ENCODE results near the gene CPA2. TPM values are rescaled to one million over a fixed set of nuclear protein-coding genes. Genes with fewer than 3 reads are reported as not detected.

CPA2 gene
- polyA plus RNA-seq, 2 of the 4 experiments (the other 2 are of a cell fraction), result not detected

GRCh38 chr7:130302649-130303048 is 36.0 kb downstream of the CPA2 start (continued):
- TF ChIP-seq USF2 (IDR thresholded peaks at IDR 0.05) (no peak), FOSB (CRISPR knock-in tag; IDR thresholded peaks at IDR 0.05) (no peak), KDM1A (IDR thresholded peaks at IDR 0.05; ENCODE audit: low read depth) (no peak), BHLHE40 (IDR thresholded peaks at IDR 0.05; ENCODE audit: low read depth, low read length) (no peak), ZFP36 (IDR thresholded peaks at IDR 0.05; ENCODE audit: borderline replicate concordance, partially characterized antibody) (no peak)

- TF ChIP-seq CHD4 (IDR thresholded peaks at IDR 0.05; ENCODE audit: borderline replicate concordance), result no peak
- TF ChIP-seq RFX5 (IDR thresholded peaks at IDR 0.05), result no peak
- no peak for TF ChIP-seq CHD2 (IDR thresholded peaks at IDR 0.05; ENCODE audit: low read length, partially characterized antibody)
- no peak for FAIRE-seq
- Histone ChIP-seq H3K4me2 (no peak overlapping the region), H3K4me3 (no peak overlapping the region), H3K27ac (no peak overlapping the region), H3K4me1 (no peaks in the 10 kb centered on the region), H3K9me3 (no peaks in the 10 kb centered on the region)
- CTCF ChIA-PET, result interaction anchor here (1.0 kb wide), 1 partner anchor 9 kb away, joined by 3 read pairs; no protein-coding TSS in a partner anchor
- DNase-seq (ENCODE audit: low read depth in 1 of 2, low spot score in 1 of 2), result no peak
- POLR2A ChIA-PET, result no interaction called here
- no peak for ATAC-seq
- WGBS (ENCODE audit: missing lambda C conversion rate), result 27% methylated on average over 2 of the region's 2 CpGs
Measured at GRCh38 chr7:130303127-130303526, 36.5 kb downstream of the CPA2 start.

- POLR2A ChIA-PET, result no interaction called here
- no peak for FAIRE-seq
Measured at GRCh38 chr7:130303551-130303950, 36.9 kb downstream of the CPA2 start.

GRCh38 chr7:130303982-130304381 is 37.3 kb downstream of the CPA2 start:
- ChIA-PET CTCF (interaction anchor here (0.6 to 1.0 kb wide), 2 partner anchors 10 to 82 kb away, joined by 3 to 4 read pairs; no protein-coding TSS in a partner anchor), POLR2A (no interaction called here)
- WGBS (ENCODE audit: missing lambda C conversion rate), result 79% methylated on average over 5 of the region's 5 CpGs
- no peaks in the 10 kb centered on the region for H3K4me1 ChIP-seq
- ATAC-seq, result no peak
- FAIRE-seq, result no peak
- H3K27ac ChIP-seq, result no peak overlapping the region
- no peak overlapping the region for H3K4me3 ChIP-seq
- no peak for DNase-seq (ENCODE audit: low read depth in 1 of 2, low spot score in 1 of 2)
- no peak overlapping the region for H3K4me2 ChIP-seq
- no peak for TF ChIP-seq CHD2 (IDR thresholded peaks at IDR 0.05; ENCODE audit: low read length, partially characterized antibody)
- TF ChIP-seq RARB (CRISPR knock-in tag; IDR thresholded peaks at IDR 0.05), result no peak
- TF ChIP-seq KDM5A (IDR thresholded peaks at IDR 0.05), result no peak
- TF ChIP-seq HEYL (CRISPR knock-in tag; IDR thresholded peaks at IDR 0.05), result no peak
- no peak for TF ChIP-seq HOXB13 (CRISPR knock-in tag; IDR thresholded peaks at IDR 0.05; ENCODE audit: low read depth)
- TF ChIP-seq SREBF2 (IDR thresholded peaks at IDR 0.05), result no peak
- no peak for TF ChIP-seq EHMT2 (IDR thresholded peaks at IDR 0.05; ENCODE audit: low read depth)
- TF ChIP-seq CHD4 (IDR thresholded peaks at IDR 0.05; ENCODE audit: borderline replicate concordance), result no peak
- no peak for TF ChIP-seq HDAC2 (IDR thresholded peaks at IDR 0.05)
- TF ChIP-seq MAZ (IDR thresholded peaks at IDR 0.05; ENCODE audit: borderline replicate concordance, low read depth, low read length), result no peak
- no peak for TF ChIP-seq EHF (CRISPR knock-in tag; IDR thresholded peaks at IDR 0.05)
- TF ChIP-seq RFX5 (IDR thresholded peaks at IDR 0.05), result no peak
- TF ChIP-seq ZFP36 (IDR thresholded peaks at IDR 0.05; ENCODE audit: borderline replicate concordance, partially characterized antibody), result no peak
- no peak for TF ChIP-seq RCOR1 (IDR thresholded peaks at IDR 0.05; ENCODE audit: low read depth, low read length)
- no peak for TF ChIP-seq SMC3 (IDR thresholded peaks at IDR 0.05)
- H3K9me3 ChIP-seq, result no peaks in the 10 kb centered on the region

More at GRCh38 chr7:130303551-130303950, 36.9 kb downstream of the CPA2 start:
- DNase-seq (ENCODE audit: low read depth in 1 of 2, low spot score in 1 of 2), result no peak
- CTCF ChIA-PET, result interaction anchor here (0.6 to 1.0 kb wide), 2 partner anchors 10 to 82 kb away, joined by 3 to 4 read pairs; no protein-coding TSS in a partner anchor
- Histone ChIP-seq H3K27ac (no peak overlapping the region), H3K4me1 (no peaks in the 10 kb centered on the region), H3K9me3 (no peaks in the 10 kb centered on the region), H3K4me3 (no peak overlapping the region), H3K4me2 (no peak overlapping the region)
- TF ChIP-seq CEBPB (IDR thresholded peaks at IDR 0.05), result no peak
- no peak for TF ChIP-seq TFCP2L1 (CRISPR knock-in tag; IDR thresholded peaks at IDR 0.05)
- no peak for TF ChIP-seq MYC (IDR thresholded peaks at IDR 0.05; ENCODE audit: borderline replicate concordance, low read length)
- no peak for TF ChIP-seq ZFP36 (IDR thresholded peaks at IDR 0.05; ENCODE audit: borderline replicate concordance, partially characterized antibody)
- TF ChIP-seq HEYL (CRISPR knock-in tag; IDR thresholded peaks at IDR 0.05), result no peak
- TF ChIP-seq CBX2 (IDR thresholded peaks at IDR 0.05; ENCODE audit: borderline replicate concordance, low read depth), result no peak
- 62% methylated on average over 5 of the region's 5 CpGs for WGBS (ENCODE audit: missing lambda C conversion rate)
- ATAC-seq, result no peak

All from A549 (cell line).